RCC 7860 (cell line): ENCODE data around the gene ADH7.

Source experiments
- DNase-seq: peaks from one replicate; pipeline ENCODE4 v3.0.0-alpha.2; 2015; ENCODE audit warnings: low spot score
- FAIRE-seq: peaks from 2 replicates; lab custom pipeline; 2012; peaks lifted over from hg19 to GRCh38; lab: Jason Lieb, UNC

Gene ADH7

GRCh38 chr4:99435154-99435553, at the start of gene ADH7:
Gene ADH7, minus strand, starts transcription at chr4:99435342. Its CDS starts 109 bp downstream, at chr4:99435233.
- FAIRE-seq: no peak
- no peak for DNase-seq

GRCh38 chr4:99483636-99484035, 48.5 kb upstream of the ADH7 start:
- DNase-seq: no peak
- no peak for FAIRE-seq

- DNase-seq (no peak), FAIRE-seq (no peak)
These were observed 38.0 kb upstream of the ADH7 start for GRCh38 chr4:99473131-99473530.

- DNase-seq (no peak), FAIRE-seq (no peak)
These were observed 36.8 kb upstream of the ADH7 start for GRCh38 chr4:99471896-99472295.

- no peak for DNase-seq
- FAIRE-seq: no peak
These were observed 36.2 kb upstream of the ADH7 start for GRCh38 chr4:99471349-99471748.

GRCh38 chr4:99468889-99469288, 33.7 kb upstream of the ADH7 start:
- FAIRE-seq: no peak
- DNase-seq: no peak

- FAIRE-seq (no peak), DNase-seq (no peak)
These were observed 32.7 kb upstream of the ADH7 start for GRCh38 chr4:99467887-99468286.

GRCh38 chr4:99463566-99463965, 28.4 kb upstream of the ADH7 start:
- no peak for DNase-seq
- FAIRE-seq: no peak

- DNase-seq: peak; percentile 56
- peak; percentile 50 for FAIRE-seq
These were observed 27.8 kb upstream of the ADH7 start for GRCh38 chr4:99462875-99463464.

GRCh38 chr4:99461623-99462401, 26.7 kb upstream of the ADH7 start:
- no peak for FAIRE-seq
- DNase-seq: no peak

GRCh38 chr4:99459546-99460042, 24.5 kb upstream of the ADH7 start:
- no peak for FAIRE-seq
- DNase-seq: no peak

- FAIRE-seq: no peak
- DNase-seq: no peak
These were observed 23.8 kb upstream of the ADH7 start for GRCh38 chr4:99458911-99459447.

GRCh38 chr4:99457676-99458075, 22.5 kb upstream of the ADH7 start:
- FAIRE-seq (no peak), DNase-seq (no peak)

- DNase-seq: no peak
- FAIRE-seq: no peak
These were observed 22.1 kb upstream of the ADH7 start for GRCh38 chr4:99457270-99457669.

- DNase-seq: no peak
- no peak for FAIRE-seq
These were observed 12.4 kb upstream of the ADH7 start for GRCh38 chr4:99447513-99447912.

GRCh38 chr4:99447079-99447478, 11.9 kb upstream of the ADH7 start:
- peak; percentile 89 for FAIRE-seq
- DNase-seq: peak; percentile 62

GRCh38 chr4:99438405-99438780, 3.3 kb upstream of the ADH7 start:
- FAIRE-seq (no peak), DNase-seq (no peak)

- FAIRE-seq: no peak
These were observed 2.7 kb upstream of the ADH7 start for GRCh38 chr4:99437723-99438404.

GRCh38 chr4:99436976-99437722, 2.0 kb upstream of the ADH7 start:
- DNase-seq (no peak), FAIRE-seq (no peak)

More at GRCh38 chr4:99437723-99438404, 2.7 kb upstream of the ADH7 start:
- no peak for DNase-seq

- no peak for FAIRE-seq
These were observed 1.3 kb upstream of the ADH7 start for GRCh38 chr4:99436462-99436861.

GRCh38 chr4:99430106-99430505, 5.0 kb downstream of the ADH7 start:
- no peak for DNase-seq
- FAIRE-seq: no peak

More at GRCh38 chr4:99436462-99436861, 1.3 kb upstream of the ADH7 start:
- no peak for DNase-seq
